T-helper 2 cell (primary cell): ENCODE data around the gene REV3L.
A peak's percentile ranks its signal among the peaks of the same experiment; 100 is the strongest.
"Not testable (repeated sequence)": the region's sequence is repeated elsewhere in the genome, so short reads cannot be mapped to it uniquely, and the experiment has no call there.

Source experiments
- DNase-seq, 5 experiments: peaks; one replicate each; pipeline versions ENCODE4 v3.0.0 to v3.0.0-alpha.2; 2012 to 2022

The REV3L gene

DNA sequence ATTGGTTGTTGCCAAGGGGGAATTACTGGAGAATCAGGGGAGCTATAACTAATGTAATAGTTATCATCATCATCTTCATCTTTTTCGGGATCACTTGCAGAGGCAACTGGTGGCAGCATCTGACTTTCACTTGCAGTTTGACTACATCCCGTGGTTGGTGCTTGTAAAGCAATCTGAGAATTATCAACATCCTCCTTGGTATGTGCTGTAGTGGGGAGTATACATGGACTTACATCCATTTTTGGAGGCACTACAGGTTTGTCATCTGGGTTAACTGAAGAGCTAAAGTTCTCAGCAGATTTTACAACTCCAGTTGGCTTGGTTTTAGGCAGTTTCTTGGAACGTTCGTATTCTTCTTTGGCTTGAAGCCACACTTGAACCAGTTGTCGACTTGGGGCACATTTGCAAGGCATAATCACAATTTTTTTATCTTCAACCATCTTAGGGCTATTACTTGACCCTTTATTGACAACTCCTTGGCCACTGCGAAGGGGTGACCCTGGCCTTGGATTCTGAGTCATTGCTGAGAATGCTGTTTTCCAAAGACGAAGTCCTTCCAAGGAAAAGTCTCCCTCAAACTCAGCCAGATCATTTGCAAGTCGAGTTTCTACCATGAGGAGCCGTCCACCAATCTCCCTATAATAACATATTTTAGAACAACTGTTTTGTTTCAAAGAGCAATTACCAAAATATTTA is 115.5 kb downstream of the REV3L start:
- peak in 1 of 5 experiments; percentile 88 for DNase-seq

DNA sequence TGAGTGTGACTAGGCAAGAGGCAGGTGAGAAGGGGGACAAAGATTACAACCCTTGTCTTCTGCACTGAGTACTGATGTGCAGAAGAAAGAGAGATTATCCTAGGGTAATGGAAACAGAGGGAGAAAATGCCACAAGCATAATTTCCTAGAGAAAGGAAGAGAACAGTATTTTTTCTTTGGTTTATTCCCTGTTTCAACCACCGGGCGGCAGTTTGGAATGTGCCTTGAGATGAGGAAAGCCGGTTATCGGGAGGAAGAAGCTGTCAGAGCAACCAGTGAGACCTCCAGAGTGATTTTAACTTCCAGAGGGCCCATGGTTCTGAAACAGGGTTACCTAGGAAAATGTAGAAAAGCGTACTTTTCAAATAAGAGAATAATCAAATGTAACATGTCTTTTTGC is 121.4 kb downstream of the REV3L start:
- DNase-seq, result no peak

GRCh38 chr6:111358454-111358853 is 124.6 kb downstream of the REV3L start:
- no peak for DNase-seq

DNA sequence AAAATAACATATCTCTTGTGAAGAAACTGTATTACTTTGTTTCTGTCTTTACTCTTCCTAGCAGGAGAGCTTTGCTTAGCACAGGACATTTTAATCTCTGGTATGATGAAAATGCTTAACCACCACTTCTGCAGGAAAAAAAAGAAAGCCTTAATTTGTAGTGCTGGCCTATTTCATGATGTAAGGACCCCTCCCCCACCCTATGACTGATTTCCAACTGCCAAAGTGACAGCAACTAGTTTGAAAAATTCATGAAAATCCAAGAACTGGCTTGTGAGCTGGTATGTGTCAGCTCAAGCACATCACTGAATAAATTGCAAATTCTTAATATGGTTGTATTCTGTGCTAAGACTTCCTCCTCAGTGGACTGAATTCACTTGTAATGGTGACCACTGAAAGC is 125.3 kb downstream of the REV3L start:
- no peak for DNase-seq

- DNase-seq, result no peak
Measured at GRCh38 chr6:111356551-111356950, 126.5 kb downstream of the REV3L start.

GRCh38 chr6:111354758-111355555 is 128.1 kb downstream of the REV3L start:
- DNase-seq, result no peak

DNA sequence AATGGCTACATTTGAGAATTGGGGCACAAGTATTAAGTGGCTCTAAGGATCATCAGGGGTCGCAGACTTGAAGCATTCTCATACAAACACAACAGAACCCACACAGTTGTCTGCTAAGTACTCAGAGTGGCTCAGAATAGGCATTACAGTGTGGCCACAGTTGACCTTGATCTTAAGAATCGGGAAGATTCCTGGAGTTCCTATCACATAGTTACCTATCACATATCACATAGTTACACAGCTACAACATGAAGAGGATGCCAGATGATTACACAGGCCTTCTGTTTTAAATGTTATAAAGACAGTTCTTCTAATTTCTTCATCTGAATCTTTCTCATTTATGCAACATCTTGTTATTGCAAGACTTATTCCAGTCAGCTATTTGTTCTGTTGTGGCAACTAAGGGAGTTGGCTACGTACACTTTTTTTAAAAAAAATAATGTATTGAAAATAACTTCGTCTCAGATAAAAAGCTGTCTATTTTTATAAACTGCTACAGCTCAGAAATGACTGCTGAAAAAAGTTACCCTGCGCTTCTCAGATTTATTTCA is 129.0 kb downstream of the REV3L start:
- DNase-seq, result no peak

DNA sequence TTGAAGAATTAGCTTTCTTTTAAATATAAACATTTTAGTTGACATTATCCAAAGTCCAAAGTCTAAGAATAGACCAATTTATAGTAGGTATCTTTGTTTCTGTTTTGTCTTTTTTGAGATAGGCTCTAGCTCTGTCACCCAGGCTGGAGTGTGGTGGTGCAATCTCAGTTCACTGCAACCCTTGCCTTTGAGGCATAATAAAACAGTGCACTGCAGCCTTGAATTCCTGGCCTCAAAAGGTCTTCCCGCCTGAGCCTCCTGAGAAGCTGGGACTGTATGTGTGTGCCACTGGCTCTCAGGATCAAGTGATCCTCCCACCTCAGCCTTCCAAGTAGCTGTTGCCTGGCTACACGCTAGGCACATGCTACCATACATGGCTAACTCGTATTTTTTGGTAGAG is 135.4 kb downstream of the REV3L start:
- no peak for DNase-seq

GRCh38 chr6:111342913-111343312 is 140.1 kb downstream of the REV3L start:
- no peak for DNase-seq

GRCh38 chr6:111339294-111339693 is 143.7 kb downstream of the REV3L start:
- DNase-seq, result peak in 1 of 5 experiments; percentile 64

DNA sequence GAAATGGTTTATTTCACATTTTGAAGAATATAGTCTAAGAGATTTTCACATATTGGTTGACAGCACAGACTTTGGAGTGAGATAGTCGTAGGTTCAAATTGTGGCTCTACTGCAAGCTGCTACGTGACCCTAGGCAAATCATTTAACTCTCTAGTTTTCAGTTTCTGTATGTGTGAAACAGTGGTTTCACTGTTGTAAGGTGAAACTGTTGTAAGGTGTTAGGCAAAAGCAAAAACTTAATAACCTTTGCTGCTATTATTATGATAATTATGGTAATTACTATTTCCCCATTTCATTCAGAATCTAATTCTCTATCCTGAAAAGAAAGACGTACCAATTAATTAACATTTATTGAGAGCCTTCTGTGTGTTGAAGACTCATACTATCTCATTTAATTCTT is 144.2 kb downstream of the REV3L start:
- peak in 1 of 5 experiments; percentile 83 for DNase-seq

GRCh38 chr6:111337829-111338236 is 145.2 kb downstream of the REV3L start:
- no peak for DNase-seq

GRCh38 chr6:111329882-111330633 is 153.0 kb downstream of the REV3L start:
- DNase-seq, result no peak

GRCh38 chr6:111326563-111326962 is 156.5 kb downstream of the REV3L start:
- DNase-seq, result no peak

DNA sequence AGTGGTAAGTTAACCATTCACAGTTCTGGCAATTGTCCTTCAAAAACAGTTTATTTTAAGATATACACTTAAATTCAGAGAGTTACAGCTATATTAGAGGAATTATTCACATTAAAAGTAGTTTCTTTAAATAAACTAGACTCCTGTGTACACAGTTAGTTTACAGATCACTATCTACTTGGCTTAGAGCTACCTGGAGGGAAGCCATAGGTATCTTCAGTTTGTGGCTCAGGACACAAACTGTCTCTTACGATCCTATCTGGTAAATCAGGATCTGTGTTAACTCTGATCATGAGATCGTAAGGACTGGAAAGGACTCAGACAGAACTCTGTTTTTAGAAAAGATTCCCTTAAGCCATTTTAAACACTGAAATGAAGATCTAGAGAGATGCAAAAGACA is 160.9 kb downstream of the REV3L start:
- no peak for DNase-seq

- DNase-seq, result not testable (repeated sequence)
Measured at GRCh38 chr6:111307950-111308349, 175.1 kb downstream of the REV3L start.

DNA sequence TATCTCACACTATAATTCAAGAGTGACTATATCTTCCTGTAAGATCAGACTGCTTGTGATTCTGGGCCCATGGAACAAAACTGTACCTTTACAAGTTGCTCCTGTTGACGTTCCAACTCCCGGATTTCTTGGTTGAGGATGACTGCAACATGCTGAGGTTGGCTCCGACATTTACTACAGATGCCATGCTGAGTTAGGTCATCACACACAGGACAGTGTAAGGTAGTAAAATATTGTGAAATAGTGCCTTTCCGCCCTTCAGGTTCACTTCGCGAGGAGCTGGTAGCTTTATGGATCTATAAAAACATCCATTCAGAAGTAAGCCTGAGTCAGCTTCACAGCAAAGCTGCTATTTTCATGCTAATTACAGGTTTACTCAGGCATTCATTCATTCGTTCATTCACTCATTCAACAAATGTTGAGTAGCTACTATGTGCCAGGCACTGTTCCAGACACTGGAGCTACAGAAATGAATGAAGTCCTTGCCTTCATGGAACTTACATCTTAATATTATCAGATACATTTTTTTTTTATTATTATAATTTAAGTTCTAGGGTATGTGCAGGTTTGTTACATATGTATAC is 175.7 kb downstream of the REV3L start:
- no peak for DNase-seq

DNA sequence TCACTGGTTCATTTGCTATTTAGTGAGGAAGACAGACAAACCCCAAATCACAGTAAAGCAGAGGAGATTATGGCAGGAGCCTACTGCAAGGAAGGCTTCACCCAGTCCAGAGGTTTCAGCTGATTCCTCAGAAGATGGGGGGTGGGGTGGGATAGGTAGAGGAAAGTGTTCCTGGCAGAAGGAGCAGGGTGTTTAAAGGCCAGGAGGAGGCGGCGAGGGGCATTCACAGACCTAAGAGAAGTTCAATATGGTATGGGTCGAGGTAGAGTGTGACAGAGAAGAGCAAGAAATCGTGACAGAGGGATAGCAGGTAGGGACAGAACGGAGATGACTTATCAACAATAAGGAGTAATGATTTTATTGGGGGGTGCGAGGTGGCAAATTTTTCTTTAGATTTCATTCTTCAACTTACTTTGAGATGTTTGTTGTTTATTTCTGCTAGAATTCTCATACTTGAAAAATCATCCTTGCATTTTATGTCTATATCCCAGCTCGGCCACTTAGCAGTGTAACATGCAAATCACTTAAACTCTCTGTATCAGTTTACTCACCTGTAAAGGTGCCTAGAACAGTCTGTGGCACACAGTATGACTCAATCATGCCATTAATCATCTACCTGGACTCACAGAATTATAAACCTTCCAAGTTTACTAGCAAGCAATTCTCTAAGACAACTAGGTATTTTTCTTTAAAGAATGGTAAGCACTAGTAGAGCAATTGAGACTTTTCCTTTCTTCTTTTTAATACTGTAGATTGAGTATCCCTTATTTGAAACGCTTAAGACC is 176.7 kb downstream of the REV3L start:
- no peak for DNase-seq

- DNase-seq, result no peak
Measured at GRCh38 chr6:111301946-111302345, 181.1 kb downstream of the REV3L start.

GRCh38 chr6:111300938-111301800 is 181.8 kb downstream of the REV3L start:
- DNase-seq, result not testable (repeated sequence)

DNA sequence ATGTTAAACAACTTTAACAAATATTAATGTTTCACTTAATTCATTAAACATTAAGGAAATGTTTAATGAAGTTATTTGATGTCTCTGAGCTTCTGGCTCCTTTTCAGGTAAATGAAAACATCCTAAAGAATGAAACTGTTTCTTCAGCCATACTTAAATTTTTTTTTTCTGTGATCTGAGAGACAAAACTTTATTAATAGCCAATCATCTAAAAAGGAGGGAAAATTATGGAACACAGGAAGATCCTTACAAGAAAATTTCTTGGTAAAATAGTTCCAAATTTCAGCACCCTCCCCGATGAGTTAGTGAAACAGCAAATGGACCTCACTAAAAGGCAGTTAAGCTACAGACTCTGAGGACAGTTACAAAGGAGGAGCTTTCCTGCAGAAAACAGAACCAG is 185.2 kb downstream of the REV3L start:
- DNase-seq, result no peak
